Chondrocyte (in vitro differentiated cells): ENCODE measurements around the gene CNDP1. TPM values are rescaled to one million over a fixed set of nuclear protein-coding genes. Genes with fewer than 3 reads are reported as not detected.
"Not testable (repeated sequence)": the region's sequence is repeated elsewhere in the genome, so short reads cannot be mapped to it uniquely, and the experiment has no call there.

Experiments
- DNase-seq: peaks from one replicate; pipeline ENCODE4 v3.0.0; 2021; ENCODE audit warnings: mixed read lengths, low spot score
- H3K27ac Mint-ChIP-seq: one replicate; pipeline ENCODE4 v1.8.0; 2021; ENCODE audit warnings: mild to moderate bottlenecking, moderate library complexity, mixed read lengths; ENCODE audit not compliant: unreplicated experiment
- H3K27me3 Mint-ChIP-seq: 2 replicates; pipeline ENCODE4 v1.8.0; 2021; ENCODE audit warnings: low read depth, mixed read lengths
- H3K36me3 Mint-ChIP-seq: 2 replicates; pipeline ENCODE4 v1.8.0; 2021; ENCODE audit warnings: low read depth, mixed read lengths
- H3K4me1 Mint-ChIP-seq: 2 replicates; pipeline ENCODE4 v1.8.0; 2021; ENCODE audit warnings: low read depth, mild to moderate bottlenecking, mixed read lengths
- H3K4me3 Mint-ChIP-seq: one replicate; pipeline ENCODE4 v1.8.0; 2021; ENCODE audit warnings: mild to moderate bottlenecking, moderate library complexity, mixed read lengths; ENCODE audit not compliant: unreplicated experiment
- H3K9me3 Mint-ChIP-seq: 2 replicates; pipeline ENCODE4 v1.8.0; 2021; ENCODE audit warnings: low read depth, mixed read lengths
- total RNA-seq: library from RNA; stranded (reverse); gene quantifications from 3 replicates; pipeline ENCODE4 v1.2.1, GENCODE V29; 2021
- TF ChIP-seq, protein P1 (sequence below): fragments of 200-600 bp; sonication (generic); IDR thresholded peaks from 2 replicates; pipeline ENCODE4 v1.5.0; 2021; ENCODE audit warnings: antibody characterized with exemption, mild to moderate bottlenecking, moderate library complexity

Gene CNDP1
- total RNA-seq, 1 donor from 2014 or later = 0.22 TPM

DNA sequence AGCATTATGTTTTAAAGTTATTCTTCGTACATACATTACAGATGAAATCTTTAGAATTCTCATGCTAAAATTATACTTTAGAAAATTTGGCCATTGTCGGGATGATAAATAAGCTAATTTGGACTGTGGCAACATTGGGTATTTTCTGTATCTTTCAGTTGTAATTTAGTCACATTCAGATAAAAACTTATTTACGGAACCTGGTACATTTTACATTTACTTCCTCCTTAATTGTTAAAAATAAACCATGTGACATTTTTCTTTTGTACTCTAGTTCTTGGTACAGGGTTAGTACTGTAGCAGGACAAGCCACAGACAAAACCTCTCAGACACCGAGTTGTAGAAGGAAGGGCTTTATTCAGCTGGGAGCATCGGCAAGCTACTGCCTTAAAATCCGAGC is 33.9 kb upstream of the CNDP1 start:
- peak overlapping the region; percentile 31 for H3K4me3 Mint-ChIP-seq
- TF ChIP-seq, protein P1, sequence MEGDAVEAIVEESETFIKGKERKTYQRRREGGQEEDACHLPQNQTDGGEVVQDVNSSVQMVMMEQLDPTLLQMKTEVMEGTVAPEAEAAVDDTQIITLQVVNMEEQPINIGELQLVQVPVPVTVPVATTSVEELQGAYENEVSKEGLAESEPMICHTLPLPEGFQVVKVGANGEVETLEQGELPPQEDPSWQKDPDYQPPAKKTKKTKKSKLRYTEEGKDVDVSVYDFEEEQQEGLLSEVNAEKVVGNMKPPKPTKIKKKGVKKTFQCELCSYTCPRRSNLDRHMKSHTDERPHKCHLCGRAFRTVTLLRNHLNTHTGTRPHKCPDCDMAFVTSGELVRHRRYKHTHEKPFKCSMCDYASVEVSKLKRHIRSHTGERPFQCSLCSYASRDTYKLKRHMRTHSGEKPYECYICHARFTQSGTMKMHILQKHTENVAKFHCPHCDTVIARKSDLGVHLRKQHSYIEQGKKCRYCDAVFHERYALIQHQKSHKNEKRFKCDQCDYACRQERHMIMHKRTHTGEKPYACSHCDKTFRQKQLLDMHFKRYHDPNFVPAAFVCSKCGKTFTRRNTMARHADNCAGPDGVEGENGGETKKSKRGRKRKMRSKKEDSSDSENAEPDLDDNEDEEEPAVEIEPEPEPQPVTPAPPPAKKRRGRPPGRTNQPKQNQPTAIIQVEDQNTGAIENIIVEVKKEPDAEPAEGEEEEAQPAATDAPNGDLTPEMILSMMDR = no peak
- H3K27ac Mint-ChIP-seq = no peak overlapping the region
- H3K4me1 Mint-ChIP-seq = peaks cover 27% of the 10 kb centered on the region
- no peaks in the 10 kb centered on the region for H3K27me3 Mint-ChIP-seq
- peaks cover 8% of the 10 kb centered on the region for H3K36me3 Mint-ChIP-seq
- H3K9me3 Mint-ChIP-seq = no peaks in the 10 kb centered on the region
- DNase-seq = no peak

DNA sequence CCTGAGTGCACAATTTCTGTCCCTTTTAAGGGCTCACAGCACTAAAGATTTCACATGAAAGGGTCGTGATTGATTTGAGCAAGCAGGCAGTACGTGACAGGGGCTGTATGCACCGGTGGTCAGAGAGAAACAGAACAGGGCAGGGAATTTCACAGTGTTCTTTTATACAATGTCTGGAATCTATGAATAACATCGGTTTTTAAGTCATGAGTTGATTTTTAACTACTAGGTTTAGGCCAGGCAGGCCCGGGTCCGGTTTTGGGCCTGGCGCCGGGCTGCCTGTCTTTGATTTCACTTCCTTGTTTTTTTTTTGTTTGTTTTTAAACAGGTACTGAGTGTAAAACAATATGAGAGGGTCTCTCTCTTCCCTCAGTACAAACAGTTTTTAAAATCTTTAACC is 33.5 kb upstream of the CNDP1 start:
- H3K27me3 Mint-ChIP-seq, H3K9me3 Mint-ChIP-seq, DNase-seq: not testable (repeated sequence)
- peak overlapping the region; percentile 31 for H3K4me3 Mint-ChIP-seq
- H3K36me3 Mint-ChIP-seq = peaks cover 10% of the 10 kb centered on the region
- peaks cover 25% of the 10 kb centered on the region for H3K4me1 Mint-ChIP-seq
- H3K27ac Mint-ChIP-seq = peak overlapping the region; percentile 5

DNA sequence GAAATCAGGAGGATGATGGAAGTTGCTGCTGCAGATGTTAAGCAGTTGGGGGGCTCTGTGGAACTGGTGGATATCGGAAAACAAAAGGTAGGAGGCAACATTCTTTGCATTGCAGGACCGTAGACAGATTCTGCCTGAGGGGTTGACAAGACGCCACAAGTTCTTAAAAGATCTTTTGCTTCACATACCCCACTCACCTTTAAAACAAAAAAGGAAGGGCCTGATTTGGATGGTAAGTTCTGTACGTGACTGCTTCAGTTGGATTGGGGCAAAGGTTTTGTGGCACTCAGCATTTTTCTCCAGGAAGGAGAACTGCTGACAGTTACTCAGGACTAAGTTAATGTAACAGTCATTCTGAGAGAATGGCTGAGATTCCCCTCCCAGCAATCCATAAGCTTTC is 32.9 kb upstream of the CNDP1 start:
- H3K4me3 Mint-ChIP-seq = peak overlapping the region; percentile 8
- H3K9me3 Mint-ChIP-seq = no peaks in the 10 kb centered on the region
- DNase-seq = no peak
- peaks cover 25% of the 10 kb centered on the region for H3K4me1 Mint-ChIP-seq
- H3K27ac Mint-ChIP-seq = peak overlapping the region; percentile 5
- H3K27me3 Mint-ChIP-seq = no peaks in the 10 kb centered on the region
- peaks cover 11% of the 10 kb centered on the region for H3K36me3 Mint-ChIP-seq
- TF ChIP-seq, protein P1 = no peak

DNA sequence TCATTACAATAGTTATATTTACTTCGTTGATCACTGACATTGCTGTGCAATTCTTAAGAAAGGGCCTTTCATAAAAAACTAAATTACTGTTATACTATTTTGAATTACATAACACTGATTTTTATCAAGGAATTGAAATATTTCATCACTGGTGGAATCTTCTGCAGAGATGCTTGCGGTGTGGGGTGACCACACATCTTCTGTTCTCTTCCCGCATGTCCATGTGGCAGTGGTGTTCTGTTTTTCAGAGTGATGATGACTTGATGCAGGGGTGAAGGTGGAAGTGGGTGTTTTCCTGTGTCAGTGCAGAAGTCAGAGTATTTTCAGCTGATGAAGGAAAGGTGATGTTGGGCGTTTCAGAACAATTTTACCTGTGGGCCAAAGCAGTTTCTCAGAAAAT is 31.2 kb upstream of the CNDP1 start:
- Mint-ChIP-seq H3K9me3 (no peaks in the 10 kb centered on the region), H3K27me3 (no peaks in the 10 kb centered on the region), H3K36me3 (peaks cover 26% of the 10 kb centered on the region), H3K27ac (no peak overlapping the region), H3K4me1 (peaks cover 12% of the 10 kb centered on the region), H3K4me3 (no peak overlapping the region)
- TF ChIP-seq, protein P1 = no peak
- DNase-seq = no peak

DNA sequence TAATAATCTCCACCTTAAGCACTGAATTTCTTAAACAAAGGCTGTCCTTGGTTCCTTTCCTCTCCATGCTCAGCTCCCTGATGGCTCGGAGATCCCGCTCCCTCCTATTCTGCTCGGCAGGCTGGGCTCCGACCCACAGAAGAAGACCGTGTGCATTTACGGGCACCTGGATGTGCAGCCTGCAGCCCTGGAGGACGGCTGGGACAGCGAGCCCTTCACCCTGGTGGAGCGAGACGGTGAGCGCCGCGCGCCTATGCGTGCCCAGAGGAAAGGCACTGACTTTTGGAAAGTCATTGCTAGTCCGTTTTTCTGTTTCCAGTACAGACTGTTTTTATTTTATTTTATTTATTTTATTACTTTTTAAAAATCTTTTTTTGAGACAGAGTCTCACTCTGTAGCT is 28.5 kb upstream of the CNDP1 start:
- Mint-ChIP-seq H3K27me3 (no peaks in the 10 kb centered on the region), H3K9me3 (no peaks in the 10 kb centered on the region), H3K4me1 (no peaks in the 10 kb centered on the region), H3K4me3 (no peak overlapping the region), H3K27ac (no peak overlapping the region), H3K36me3 (peaks cover 33% of the 10 kb centered on the region)
- TF ChIP-seq, protein P1 = no peak
- no peak for DNase-seq

DNA sequence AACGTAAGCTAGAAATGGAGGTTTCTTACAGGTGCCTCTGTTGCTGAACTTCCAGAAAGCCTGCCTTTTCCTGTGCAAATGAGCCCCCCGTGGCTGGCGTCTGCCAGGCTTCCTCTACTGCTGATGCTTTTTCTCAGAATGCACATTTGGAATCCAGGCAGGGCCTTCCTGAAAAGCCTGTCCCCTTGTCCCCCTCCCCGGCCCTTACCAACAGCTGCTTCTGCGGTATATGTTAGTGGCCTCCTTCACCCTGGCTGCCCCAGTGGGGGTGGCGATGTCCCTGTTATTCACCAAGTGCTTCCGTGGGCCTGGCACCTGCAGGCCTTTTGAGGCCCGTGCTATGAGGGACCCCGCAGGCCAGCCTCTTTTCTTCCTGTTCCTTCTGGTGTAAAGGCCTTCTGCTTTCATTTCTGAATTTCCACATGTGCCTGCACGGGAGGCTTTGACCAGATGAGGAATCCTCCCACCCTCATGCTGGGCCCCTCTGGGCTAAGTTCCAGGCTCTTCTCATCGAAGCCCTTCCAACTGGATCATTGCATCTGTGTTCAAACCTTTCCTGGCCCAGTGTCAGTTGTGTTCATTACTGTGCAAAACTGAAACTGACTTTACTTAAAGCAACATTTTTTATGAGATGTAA is 27.7 kb upstream of the CNDP1 start:
- H3K27me3 Mint-ChIP-seq = no peaks in the 10 kb centered on the region
- H3K36me3 Mint-ChIP-seq = peaks cover 35% of the 10 kb centered on the region
- H3K4me3 Mint-ChIP-seq = no peak overlapping the region
- TF ChIP-seq, protein P1 = no peak
- H3K27ac Mint-ChIP-seq = no peak overlapping the region
- no peak for DNase-seq
- no peaks in the 10 kb centered on the region for H3K4me1 Mint-ChIP-seq
- no peaks in the 10 kb centered on the region for H3K9me3 Mint-ChIP-seq
